DMS 273 treated with DMSO at 0.1 percent for 48 hours (cell line): ENCODE measurements around the gene SFR1.

Source experiments
- DNase-seq: peaks from one replicate; lab custom pipeline; 2025; lab: John Stamatoyannopoulos, UW

Gene SFR1

GRCh38 chr10:104121485-104122224 is at the start of gene SFR1:
TSS of gene SFR1 (plus strand) at chr10:104122171. CDS start at chr10:104122184, 13 bp downstream.
- peak; percentile 90 for DNase-seq

- DNase-seq, result no peak
Measured at GRCh38 chr10:104072786-104073185, 49.2 kb upstream of the SFR1 start.

GRCh38 chr10:104074505-104074904 is 47.5 kb upstream of the SFR1 start:
- no peak for DNase-seq

- no peak for DNase-seq
Measured at GRCh38 chr10:104076743-104077160, 45.2 kb upstream of the SFR1 start.

GRCh38 chr10:104077247-104077646 is 44.7 kb upstream of the SFR1 start:
- DNase-seq, result no peak

- no peak for DNase-seq
Measured at GRCh38 chr10:104077663-104078151, 44.3 kb upstream of the SFR1 start.

GRCh38 chr10:104080762-104081161 is 41.2 kb upstream of the SFR1 start:
- DNase-seq, result peak; percentile 0

GRCh38 chr10:104081998-104082397 is 40.0 kb upstream of the SFR1 start:
- no peak for DNase-seq

GRCh38 chr10:104084482-104085142 is 37.4 kb upstream of the SFR1 start:
- no peak for DNase-seq

GRCh38 chr10:104085801-104086400 is 36.1 kb upstream of the SFR1 start, which contains the start of gene COL17A1:
TSS of gene COL17A1 (minus strand) at chr10:104085880. CDS start at chr10:104080673, 5,207 bp downstream.
- DNase-seq, result no peak

GRCh38 chr10:104088239-104088638 is 33.7 kb upstream of the SFR1 start:
- DNase-seq, result no peak

GRCh38 chr10:104089621-104090020 is 32.4 kb upstream of the SFR1 start:
- no peak for DNase-seq

- DNase-seq, result no peak
Measured at GRCh38 chr10:104090611-104091010, 31.4 kb upstream of the SFR1 start.

- DNase-seq, result no peak
Measured at GRCh38 chr10:104092749-104093148, 29.2 kb upstream of the SFR1 start.

- no peak for DNase-seq
Measured at GRCh38 chr10:104096692-104097091, 25.3 kb upstream of the SFR1 start.

GRCh38 chr10:104098358-104098925 is 23.5 kb upstream of the SFR1 start:
- no peak for DNase-seq

GRCh38 chr10:104099269-104099668 is 22.7 kb upstream of the SFR1 start:
- no peak for DNase-seq

- DNase-seq, result no peak
Measured at GRCh38 chr10:104099941-104100340, 22.0 kb upstream of the SFR1 start.

- no peak for DNase-seq
Measured at GRCh38 chr10:104100795-104101194, 21.2 kb upstream of the SFR1 start.

- no peak for DNase-seq
Measured at GRCh38 chr10:104101902-104102301, 20.1 kb upstream of the SFR1 start.

GRCh38 chr10:104103956-104104355 is 18.0 kb upstream of the SFR1 start:
- no peak for DNase-seq

- no peak for DNase-seq
Measured at GRCh38 chr10:104104418-104104817, 17.6 kb upstream of the SFR1 start.

GRCh38 chr10:104104926-104105325 is 17.0 kb upstream of the SFR1 start:
- no peak for DNase-seq
